GM21786 (cell line): ENCODE data around the gene SMG5.

Experiments used
- ATAC-seq: cut with Tn5 transposase; IDR thresholded peaks from one replicate; pipeline ENCODE4 v1.9.1; 2021; ENCODE audit not compliant: unreplicated experiment

SMG5 gene

DNA sequence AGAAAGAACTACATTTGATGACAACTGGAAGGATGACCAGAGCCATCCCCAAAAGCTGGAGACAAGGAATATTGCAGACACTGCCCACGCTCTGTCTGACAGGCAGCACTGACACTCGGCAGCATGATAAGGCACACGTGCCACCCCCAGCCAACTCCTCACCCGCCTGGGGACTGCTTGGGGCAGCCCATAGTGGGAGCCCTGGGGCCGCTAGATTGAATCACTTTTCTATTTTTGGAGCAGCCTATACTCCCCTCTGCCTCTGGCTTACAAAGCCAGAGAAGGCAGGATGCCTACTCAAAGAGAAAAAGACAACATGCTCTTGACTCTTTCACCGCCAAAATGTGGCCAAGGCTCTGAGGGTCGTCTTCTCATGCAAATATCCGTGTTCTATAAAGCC is 1.3 kb downstream of the SMG5 start:
- ATAC-seq: peak; percentile 66

DNA sequence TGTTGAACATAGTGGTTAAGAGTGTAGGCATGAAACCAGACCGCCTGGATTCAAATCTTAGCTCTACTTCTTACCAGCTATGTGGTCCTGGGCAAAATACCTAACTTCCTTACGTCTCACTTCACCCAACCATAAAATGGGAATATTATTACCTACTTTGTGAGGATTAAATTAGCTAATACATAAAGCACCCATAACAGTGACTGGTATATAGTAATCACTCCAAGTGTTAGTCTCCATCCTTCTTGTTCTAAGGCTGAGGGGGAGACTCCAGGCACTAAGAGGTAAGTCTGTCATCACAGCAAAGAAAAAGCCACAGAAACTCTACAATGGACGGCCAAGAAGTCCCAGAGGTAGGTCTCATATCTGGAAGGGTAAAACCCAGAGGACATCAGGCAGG is 2.8 kb downstream of the SMG5 start:
- ATAC-seq: no peak

DNA sequence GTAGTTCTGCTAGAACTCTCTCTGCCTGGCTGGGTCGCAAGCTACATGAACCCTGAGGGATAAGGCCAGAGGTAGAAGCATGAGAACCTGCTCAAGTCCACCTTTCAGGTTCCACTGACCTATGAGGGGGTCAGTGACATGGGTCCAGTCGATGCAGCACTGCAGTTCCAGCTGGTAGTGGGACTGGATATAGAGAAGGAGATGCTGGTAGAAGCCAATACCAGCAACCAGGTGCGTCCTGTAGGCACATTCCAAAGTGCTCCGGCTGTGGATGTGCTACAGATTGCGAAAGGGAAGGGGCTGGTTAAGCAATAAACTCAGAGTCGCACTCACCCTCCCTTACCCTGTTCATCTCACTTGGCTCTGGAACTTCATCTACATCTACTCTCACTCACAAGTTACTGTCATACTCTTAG is 5.7 kb downstream of the SMG5 start:
- no peak for ATAC-seq

DNA sequence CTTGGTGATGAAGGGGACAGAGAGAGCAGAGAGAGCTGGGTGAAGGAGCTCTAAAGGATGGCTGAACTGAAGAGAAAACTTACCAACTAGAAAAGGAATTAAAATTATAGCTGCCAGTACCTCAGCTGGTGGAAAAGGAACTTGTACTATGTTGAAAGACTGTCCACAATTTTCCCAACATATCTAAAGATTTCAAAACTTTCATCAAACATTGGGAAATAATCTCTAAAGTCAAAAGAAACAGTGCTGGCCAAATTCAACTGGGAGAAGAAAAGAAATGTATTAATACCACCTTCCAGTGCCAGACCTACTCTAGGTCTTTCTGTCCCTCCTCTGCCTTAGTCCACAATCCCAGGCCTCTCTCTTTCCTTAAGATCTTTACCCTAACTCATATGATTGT is 6.1 kb downstream of the SMG5 start:
- no peak for ATAC-seq

DNA sequence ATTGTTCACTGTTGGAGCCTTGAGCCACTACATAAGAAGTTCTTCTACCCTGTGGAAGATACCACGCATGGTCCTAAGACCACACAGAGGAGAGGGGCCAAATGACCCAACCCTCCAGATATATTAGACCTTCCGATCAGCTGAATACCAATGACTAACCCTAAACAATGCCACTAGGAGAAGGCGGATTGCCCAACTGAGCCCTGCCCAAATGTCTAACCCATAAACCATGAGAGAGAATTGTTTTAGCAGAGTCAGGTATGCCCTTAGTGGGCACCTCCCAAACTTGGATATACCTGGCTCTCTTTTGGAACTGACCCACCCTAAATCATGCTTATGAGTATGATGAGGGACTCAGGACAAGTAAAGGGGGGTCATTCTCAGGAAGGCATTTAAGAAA is 12.3 kb downstream of the SMG5 start:
- ATAC-seq: no peak

DNA sequence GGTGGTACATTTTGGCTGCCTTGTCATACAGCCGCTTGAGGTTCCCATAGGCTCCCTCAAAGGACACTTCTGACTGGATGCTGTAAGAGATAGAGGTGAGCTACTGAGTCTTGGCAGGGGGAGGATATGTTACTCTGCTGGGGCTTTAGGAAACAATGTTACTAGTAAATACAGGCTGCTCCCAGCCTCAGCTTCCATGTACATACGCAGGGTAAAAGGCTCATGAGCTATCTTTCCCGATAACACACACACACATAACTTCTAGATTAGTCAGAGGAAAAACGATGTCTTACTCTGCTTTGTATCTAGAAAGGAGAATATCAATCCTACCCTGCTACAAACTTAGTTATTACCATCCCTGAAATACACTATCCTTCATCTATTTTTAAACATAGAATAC is 14.3 kb downstream of the SMG5 start:
- no peak for ATAC-seq

DNA sequence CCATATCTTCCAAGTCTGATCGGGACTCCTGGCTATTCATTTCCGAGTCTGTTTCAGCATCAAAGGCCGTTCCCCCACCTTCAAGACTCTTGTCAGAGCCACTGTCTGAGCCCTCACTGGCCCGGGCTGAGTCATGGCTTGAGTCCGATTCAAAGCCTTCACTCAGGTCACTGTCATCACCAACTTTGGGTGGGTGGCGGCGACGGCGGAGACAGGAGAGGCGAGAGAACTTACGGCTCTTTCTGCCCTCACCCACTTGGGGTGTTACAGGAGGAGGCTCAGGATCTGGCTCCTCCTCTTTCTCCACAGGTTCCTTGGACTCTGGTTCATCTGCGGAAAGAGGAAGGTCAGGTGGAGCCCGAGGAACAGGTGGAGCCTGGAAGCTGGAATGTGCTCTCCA is 16.6 kb downstream of the SMG5 start:
- ATAC-seq: no peak

DNA sequence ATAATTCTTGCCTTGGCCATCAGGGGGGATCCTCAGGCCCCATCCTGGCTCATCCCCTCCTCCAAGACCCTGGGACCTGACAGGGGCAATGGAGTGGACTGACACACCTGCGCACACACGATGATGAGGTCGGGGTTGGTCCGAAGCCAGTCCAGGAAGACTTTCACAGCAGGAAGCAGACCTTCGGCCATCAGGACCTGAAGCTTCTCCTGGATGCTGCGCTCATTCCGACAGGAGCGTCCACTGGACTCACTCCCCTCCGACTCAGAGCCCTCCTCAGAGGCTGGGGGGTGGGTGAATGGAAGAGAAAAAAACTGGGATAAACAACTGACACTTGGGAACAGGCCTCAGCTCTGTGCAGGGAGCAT is 19.4 kb downstream of the SMG5 start:
- ATAC-seq: no peak

DNA sequence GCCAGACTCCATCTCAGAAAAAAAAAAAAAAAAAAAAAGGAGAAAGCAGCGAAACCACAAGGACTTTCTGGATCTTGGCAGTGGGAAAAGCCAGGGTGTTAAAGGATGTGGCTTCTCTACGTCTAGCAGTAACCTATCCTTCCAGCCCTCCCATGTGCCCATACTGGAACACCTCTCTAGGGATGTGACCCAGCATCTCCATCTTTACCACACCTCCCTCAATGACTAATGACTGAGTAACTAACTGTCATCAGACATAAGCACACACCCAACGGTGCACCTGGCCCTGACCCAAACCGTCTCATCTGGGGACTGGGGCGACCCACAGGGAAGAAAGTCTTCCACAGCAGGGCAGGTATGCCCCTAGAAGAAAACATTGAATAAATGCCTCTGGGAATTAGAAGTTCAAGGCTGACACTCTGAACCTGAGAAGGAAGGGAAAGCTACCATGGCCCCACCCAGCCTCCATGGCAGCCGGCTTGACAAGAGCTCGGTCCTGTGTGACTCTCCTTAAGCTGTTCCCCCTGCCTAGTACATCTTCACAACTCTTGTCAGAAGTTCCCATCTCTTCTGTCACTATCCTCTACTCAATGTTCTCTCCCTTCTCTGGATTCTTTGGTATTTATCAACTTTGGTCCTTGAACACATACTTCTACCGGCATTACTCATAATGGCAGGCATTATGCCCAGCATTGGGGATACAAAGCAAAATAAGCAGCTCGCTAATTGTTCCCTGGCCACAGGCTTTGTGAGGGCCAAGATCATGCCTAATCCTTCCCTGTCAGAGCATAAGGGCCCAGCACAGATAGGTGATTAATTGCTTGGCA is 20.0 kb downstream of the SMG5 start:
- ATAC-seq: no peak

DNA sequence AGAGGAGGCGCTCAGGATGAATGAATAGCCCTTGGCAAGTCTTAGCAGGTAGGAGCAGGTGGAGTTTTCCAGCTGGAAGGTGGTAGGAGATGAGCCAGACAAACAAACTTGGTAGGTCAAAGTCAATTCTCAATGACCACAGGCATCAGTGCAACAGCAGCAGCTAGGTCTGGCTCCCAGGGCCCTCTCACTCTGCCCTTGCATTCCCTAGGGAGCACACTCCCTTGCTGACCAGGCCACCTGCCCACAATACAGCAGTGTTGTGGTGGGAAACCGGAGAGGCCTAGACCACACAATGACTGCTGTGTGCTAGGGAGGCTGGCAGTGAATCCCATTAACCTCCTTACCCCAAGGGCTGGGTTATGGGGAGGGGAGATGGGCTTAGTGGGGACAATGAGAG is 21.7 kb downstream of the SMG5 start:
- no peak for ATAC-seq

DNA sequence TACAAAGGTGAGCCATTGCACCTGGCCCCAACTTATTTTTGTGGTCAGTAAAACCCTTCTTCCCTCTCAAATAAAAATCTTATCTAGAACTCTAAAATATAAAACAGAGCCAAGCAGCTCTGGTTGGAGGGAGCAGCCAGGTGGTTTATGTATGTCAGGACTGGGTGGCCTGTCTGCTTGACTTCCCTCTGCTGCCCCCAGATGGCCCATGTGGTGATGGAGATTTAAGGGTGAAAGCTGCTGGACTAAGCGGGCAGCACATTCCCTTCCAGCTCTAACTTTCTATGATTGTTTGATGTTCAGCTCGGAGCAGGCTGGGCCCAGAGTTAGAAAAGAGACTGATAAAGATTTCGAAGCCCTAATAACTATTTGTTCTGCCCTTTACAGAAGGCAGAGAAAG is 22.8 kb downstream of the SMG5 start:
- ATAC-seq: no peak

DNA sequence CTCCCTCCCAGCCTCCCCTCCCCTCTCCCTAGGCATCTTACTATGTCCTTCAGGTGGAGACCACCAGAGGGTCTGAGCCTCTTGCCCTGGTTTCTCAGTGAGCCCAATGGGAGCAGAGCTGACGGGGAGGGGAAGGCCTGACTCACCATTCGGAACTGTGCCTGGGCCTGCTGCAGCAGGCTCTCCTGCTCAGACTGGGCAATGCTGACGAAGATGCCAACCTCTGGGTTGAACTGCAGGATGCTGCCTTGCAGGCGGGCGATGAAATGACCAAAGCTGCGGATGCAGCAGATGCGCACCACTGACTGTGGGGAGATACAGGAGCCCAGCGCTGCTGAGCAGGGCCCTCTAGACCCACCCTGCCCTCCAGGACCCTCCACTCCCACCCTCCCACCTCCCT is 23.8 kb downstream of the SMG5 start:
- no peak for ATAC-seq

DNA sequence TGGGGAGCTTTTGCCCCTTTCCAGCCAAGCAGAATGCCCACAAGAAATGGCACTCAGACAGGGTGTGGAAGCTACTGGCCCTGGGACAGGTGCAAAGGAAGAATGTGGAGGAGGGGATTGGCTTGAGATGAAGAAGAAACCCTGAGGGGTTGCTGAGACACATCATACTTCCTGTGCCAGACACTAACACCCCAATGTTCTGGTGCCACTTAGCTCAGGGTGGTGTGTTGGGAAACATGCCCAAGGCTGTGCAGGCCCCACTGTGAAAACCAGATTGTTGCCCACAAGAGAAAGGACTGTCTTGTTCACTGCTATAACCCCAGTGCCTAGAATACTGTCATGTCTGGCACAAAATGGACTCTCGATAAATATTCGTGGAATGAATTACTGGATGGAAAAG is 24.9 kb downstream of the SMG5 start:
- no peak for ATAC-seq

DNA sequence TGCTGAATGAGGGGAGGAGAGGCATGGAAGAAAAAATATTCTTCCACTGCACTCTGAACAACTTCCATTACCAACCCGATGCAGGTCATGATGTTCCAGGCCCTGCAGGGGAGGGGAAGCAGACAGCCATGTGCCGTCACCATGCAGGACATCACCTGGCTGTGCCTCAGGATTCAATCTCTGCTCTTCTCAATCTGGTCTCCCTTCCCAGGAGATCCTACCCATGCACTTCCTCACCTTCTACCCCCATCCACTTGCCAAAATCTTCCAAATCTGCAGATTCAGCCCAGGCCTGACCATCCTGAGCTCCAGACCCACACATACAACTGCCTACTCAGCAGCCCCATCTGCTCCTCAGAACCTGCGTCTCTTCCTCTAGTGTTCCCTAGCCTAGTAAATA is 29.0 kb downstream of the SMG5 start:
- no peak for ATAC-seq

DNA sequence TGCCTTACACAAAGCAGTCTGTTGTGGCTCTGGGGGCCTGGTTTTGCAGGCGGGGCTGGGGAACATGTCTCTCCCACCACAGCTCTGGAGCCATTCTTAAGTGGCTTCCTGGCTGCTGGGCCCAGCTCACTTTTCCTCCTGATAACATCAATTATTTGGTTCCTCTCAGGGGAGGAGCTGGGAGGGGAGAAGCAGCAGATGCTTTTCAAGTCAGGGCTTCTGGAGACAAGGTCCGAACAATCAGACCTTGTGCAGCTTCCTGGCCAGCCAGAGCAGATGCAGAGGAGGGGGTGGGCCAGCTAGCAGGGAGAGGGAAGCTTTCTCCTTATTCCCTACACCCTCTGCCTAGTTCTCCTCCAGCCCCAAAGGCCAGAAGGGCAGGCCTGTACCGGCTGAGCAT is 31.1 kb downstream of the SMG5 start:
- no peak for ATAC-seq

DNA sequence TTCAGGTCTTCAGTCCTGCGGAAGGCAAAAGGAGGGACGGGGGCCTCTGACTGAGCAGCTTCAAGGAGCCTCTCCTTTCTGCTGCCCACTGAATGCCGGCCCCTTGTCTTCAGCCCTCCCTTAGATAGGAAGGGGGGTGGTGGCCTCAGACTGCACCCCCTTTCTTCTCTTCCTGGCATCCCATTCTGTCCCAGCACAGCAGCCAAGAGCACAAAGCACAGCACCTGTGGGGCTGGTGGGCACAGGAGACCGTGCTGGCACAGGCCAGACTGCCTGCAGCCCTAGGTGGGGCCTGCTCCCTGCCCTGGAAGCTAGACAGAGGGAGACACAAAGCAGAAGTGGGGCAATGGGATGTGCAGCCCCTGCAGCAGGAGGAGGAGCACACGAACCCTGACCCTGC is 33.0 kb downstream of the SMG5 start:
- ATAC-seq: no peak

DNA sequence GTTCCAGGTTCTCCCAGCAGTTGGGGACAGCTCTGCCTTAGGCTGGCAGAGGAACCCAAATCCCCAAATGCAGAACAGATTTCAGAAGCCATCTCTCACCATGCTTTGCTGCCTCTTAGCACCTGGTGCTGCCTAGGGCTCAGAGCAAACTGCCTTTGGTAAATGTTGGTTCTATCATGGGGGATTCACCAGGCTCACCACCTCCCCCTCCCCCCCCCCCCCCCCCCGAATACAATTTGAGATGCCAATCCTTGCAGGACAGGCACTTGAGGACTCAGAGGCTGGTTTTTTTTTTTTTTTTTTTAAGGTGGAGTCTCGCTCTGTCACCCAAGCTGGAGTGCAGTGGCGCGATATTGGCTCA is 34.3 kb downstream of the SMG5 start:
- ATAC-seq: no peak

DNA sequence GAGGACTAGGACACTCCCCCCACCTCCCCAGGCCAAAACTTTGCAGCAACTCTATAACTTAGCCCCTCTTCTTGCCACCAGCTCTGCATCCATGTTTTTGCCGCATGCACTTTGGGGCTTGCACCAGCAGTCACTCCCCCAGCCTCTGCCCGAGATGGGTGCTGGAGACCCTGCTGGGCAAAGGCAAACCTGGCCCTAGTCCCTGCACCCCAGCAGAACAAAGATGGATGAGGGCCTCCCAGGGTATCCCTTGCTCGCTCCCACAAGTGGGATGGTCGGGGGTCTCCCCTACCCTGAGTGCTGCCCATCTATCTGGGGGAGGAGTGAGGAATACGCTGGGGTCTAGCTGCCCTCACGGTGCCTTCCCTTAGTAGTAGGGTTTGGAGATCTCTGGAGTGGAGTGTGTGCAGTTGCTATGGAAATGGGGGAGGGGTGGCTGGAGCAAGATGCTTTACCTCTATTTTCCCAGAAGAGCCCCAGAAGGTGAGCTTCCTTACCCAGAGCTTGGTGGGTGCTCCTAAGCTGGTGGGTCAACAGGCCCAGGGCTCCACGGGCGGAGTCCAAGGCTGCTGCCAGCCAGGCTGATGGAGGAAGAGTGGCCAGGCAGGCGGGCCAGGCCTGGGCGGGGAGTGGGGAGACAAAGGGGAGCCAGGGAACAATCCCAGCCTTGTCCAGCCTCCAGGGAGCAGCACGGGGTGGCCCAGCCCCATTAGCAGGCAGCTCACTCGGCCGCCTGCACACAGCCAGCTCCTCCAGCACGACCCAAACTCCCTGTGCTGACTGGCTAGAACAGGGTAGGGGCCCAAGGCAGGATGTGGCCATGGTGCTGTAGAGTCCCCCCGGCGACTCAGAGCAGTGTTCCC is 34.9 kb downstream of the SMG5 start, which contains the start of gene PAQR6:
Gene PAQR6 (minus strand): TSS at position 597 of the 863 bp plus-strand sequence. CDS start 1,325 bp downstream, outside the sequence.
- no peak for ATAC-seq

DNA sequence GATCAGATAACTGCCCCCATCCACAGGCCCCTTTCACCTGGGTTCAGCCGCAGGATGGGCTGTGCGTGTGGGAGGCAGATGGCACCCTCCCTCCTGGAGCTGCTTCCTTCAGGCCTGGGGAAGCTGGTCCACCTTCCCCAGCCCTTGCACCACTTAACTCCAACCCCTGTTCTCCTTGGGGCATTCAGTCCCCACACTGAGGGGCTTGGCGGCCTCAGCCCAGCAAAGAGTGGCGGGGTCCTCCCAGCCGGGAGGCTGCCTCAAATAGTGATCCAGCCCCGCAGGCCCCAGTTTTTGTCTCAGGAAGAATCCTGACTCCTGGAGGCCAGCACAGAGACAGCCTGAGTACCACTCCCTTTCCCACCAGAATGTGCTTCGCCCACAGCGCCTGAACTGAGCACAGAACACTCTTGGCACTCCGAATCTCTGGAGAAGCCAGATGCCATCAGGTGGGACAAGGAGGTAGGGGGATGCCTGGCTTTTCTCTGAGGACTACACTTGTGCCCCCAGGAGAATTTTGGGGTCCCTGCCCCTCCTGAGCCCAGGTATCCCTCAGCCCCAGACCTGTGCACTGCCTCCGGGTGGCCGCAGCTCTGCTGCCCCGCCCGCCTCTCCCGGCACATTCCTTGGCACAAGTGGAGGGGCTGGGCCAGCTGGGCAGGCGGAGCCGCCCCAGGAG is 35.7 kb downstream of the SMG5 start:
- no peak for ATAC-seq

DNA sequence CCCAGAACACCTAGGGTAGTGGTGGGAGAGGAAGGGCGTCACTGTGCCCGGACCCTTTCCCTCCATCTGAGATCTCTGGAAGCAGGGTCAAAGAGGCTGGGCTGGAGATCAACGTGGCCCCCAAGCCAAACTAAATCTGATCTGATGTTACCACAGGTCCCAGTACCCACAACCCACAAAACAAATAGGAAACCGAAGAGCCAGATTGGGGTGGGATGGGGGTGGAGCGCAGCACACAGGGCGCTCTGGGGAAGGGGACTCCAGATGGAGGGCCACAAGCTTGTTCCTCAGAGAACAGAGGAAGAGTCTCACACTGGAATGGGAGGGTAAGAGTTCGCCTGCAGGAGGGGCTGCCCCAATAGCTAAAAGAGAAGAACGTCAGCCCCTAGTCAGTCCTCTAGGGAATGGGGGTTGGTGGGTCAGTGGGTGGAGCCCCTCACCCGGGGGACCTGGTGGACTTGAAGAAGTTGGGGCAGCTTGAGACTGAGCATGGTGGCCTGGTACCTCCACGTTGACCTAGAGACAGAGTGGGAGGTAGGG is 36.3 kb downstream of the SMG5 start:
- ATAC-seq: no peak

DNA sequence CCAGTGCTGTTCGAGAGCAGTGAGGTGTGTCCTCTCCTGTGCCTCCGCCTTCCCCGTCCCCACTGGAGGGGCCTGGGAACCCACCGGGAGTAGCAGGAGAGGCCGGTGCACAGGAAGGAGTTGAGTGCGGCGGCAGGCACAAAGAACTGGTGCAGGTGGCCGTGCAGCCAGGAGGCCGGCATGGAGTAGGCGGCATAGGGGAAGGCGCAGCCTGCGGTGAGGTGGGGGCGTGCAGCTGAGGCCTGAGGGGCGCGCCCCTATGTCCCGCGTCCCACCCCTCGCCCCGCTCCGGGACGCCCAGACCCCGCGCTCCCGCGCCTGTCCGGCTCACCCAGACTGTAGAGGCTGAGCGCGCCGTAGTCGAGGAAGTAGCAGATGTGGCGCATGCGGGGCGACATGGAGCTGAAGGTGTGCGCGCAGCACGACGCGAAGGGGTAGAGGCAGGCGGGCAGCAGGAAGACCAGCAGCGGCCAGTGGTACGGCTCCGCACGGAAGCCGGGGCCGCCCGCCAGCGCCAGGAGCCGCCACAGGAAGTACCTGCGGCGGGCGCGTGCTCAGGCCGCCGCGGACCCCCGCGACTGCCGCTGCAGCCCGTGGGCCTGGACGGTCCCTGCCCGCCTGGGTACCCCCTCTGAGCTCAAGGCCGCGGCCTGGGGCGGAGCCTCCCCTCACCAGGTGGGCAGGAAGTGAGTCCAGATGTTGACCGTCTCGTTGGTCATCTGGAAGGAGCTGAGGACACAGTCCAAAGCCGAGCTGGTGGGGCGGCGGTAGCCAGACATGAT is 37.0 kb downstream of the SMG5 start:
- no peak for ATAC-seq
